Suprapubic skin (tissue), 3 donors: ENCODE data around the gene WIPF2.

Experiments used
- CTCF ChIP-seq, 2 donors: fragments of 200-600 bp in 1 of 2; fragments of 450-650 bp in 1 of 2; sonication (generic) in 1 of 2; IDR thresholded peaks; one replicate each; pipeline ENCODE4 v1.5.1; 2016 to 2019; ENCODE audit warnings: antibody characterized with exemption in 2 of 2, mild to moderate bottlenecking in 1 of 2, moderate library complexity in 1 of 2
- EP300 ChIP-seq: sonication (generic); formaldehyde crosslinking; IDR thresholded peaks from one replicate; pipeline ENCODE4 v1.6.1; 2017; ENCODE audit warnings: antibody characterized with exemption

DNA sequence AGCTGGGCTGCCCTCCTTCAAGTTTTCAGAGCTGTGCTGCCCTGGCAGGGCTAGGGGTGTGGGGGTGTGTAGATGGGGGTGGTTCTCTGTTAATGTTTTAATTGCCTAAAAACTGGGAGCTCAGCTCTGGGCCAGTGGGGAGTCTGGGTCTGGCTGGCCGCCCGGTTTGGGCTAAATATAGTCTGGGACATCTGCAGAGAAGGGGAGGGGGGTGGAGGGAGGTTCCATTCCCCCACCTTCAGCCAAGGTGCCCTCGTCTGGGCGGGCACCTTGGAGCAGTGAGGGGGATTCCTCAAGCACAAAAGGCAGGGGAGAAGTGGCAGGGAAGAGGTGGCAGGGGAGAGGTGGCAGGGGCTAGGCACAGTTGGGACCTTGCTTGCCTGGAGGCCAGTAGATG lies 102.9 kb downstream of the WIPF2 start:
- TF ChIP-seq CTCF (IDR thresholded peaks at IDR 0.05): no peak
- no peak for TF ChIP-seq EP300
